Measurements from ENCODE around the gene TXNDC16. TPM values are rescaled to one million over a fixed set of nuclear protein-coding genes. Genes with fewer than 3 reads are reported as not detected.
"Not testable (repeated sequence)": the region's sequence is repeated elsewhere in the genome, so short reads cannot be mapped to it uniquely, and the experiment has no call there.

The TXNDC16 gene
- total RNA-seq, 1 donor = 9.8 TPM

GRCh38 chr14:52575858-52576257 lies 23.6 kb upstream of the TXNDC16 start:
- TF ChIP-seq CTCF (IDR thresholded peaks at IDR 0.05; ENCODE audit: extremely low read depth, low read depth, low read length) = no peak
- no peak for DNase-seq (ENCODE audit: insufficient read length, low spot score, missing footprints)
- H3K4me1 ChIP-seq (ENCODE audit: insufficient read depth, low read length) = no peaks in the 10 kb centered on the region
- H3K27ac ChIP-seq (ENCODE audit: low read depth, low read length) = no peak overlapping the region
- no peaks in the 10 kb centered on the region for H3K36me3 ChIP-seq (ENCODE audit: insufficient read depth, low read length)
- H3K79me2 ChIP-seq (ENCODE audit: insufficient read depth, low read length) = no peaks in the 10 kb centered on the region
- H2AFZ ChIP-seq (ENCODE audit: low read length) = no peak overlapping the region
- H3K9me3 ChIP-seq (ENCODE audit: low read depth, low read length) = no peaks in the 10 kb centered on the region
- H4K20me1 ChIP-seq (ENCODE audit: insufficient read depth, low read length) = no peaks in the 10 kb centered on the region
- H3K27me3 ChIP-seq (ENCODE audit: insufficient read depth, low read length) = no peaks in the 10 kb centered on the region
- H3K4me2 ChIP-seq (ENCODE audit: insufficient read depth, low read length) = no peak overlapping the region
- no peak overlapping the region for H3K4me3 ChIP-seq (ENCODE audit: insufficient read depth, low read length)

GRCh38 chr14:52568454-52568853 lies 16.1 kb upstream of the TXNDC16 start:
- not testable (repeated sequence) for DNase-seq (ENCODE audit: insufficient read length, low spot score, missing footprints); H2AFZ ChIP-seq (ENCODE audit: low read length); H3K4me3 ChIP-seq (ENCODE audit: insufficient read depth, low read length); H3K79me2 ChIP-seq (ENCODE audit: insufficient read depth, low read length); H3K36me3 ChIP-seq (ENCODE audit: insufficient read depth, low read length); H3K27me3 ChIP-seq (ENCODE audit: insufficient read depth, low read length); H3K9me3 ChIP-seq (ENCODE audit: low read depth, low read length); H4K20me1 ChIP-seq (ENCODE audit: insufficient read depth, low read length); H3K4me1 ChIP-seq (ENCODE audit: insufficient read depth, low read length); H3K27ac ChIP-seq (ENCODE audit: low read depth, low read length); H3K4me2 ChIP-seq (ENCODE audit: insufficient read depth, low read length)

- H2AFZ ChIP-seq (ENCODE audit: low read length) = no peak overlapping the region
- no peaks in the 10 kb centered on the region for H3K36me3 ChIP-seq (ENCODE audit: insufficient read depth, low read length)
- H3K4me1 ChIP-seq (ENCODE audit: insufficient read depth, low read length) = peaks cover 4% of the 10 kb centered on the region
- no peak overlapping the region for H3K4me3 ChIP-seq (ENCODE audit: insufficient read depth, low read length)
- DNase-seq (ENCODE audit: insufficient read length, low spot score, missing footprints) = peak; percentile 68
- H3K27ac ChIP-seq (ENCODE audit: low read depth, low read length) = no peak overlapping the region
- no peaks in the 10 kb centered on the region for H3K79me2 ChIP-seq (ENCODE audit: insufficient read depth, low read length)
- H3K9me3 ChIP-seq (ENCODE audit: low read depth, low read length) = no peaks in the 10 kb centered on the region
- no peaks in the 10 kb centered on the region for H4K20me1 ChIP-seq (ENCODE audit: insufficient read depth, low read length)
- H3K4me2 ChIP-seq (ENCODE audit: insufficient read depth, low read length) = no peak overlapping the region
- no peaks in the 10 kb centered on the region for H3K27me3 ChIP-seq (ENCODE audit: insufficient read depth, low read length)
- no peak for TF ChIP-seq CTCF (IDR thresholded peaks at IDR 0.05; ENCODE audit: extremely low read depth, low read depth, low read length)
Measured at GRCh38 chr14:52563120-52563519, 10.8 kb upstream of the TXNDC16 start.

- H3K9me3 ChIP-seq (ENCODE audit: low read depth, low read length) = no peaks in the 10 kb centered on the region
- H3K36me3 ChIP-seq (ENCODE audit: insufficient read depth, low read length) = no peaks in the 10 kb centered on the region
- no peak overlapping the region for H3K4me3 ChIP-seq (ENCODE audit: insufficient read depth, low read length)
- no peak for TF ChIP-seq CTCF (IDR thresholded peaks at IDR 0.05; ENCODE audit: extremely low read depth, low read depth, low read length)
- no peaks in the 10 kb centered on the region for H4K20me1 ChIP-seq (ENCODE audit: insufficient read depth, low read length)
- DNase-seq (ENCODE audit: insufficient read length, low spot score, missing footprints) = no peak
- no peak overlapping the region for H3K27ac ChIP-seq (ENCODE audit: low read depth, low read length)
- H3K27me3 ChIP-seq (ENCODE audit: insufficient read depth, low read length) = no peaks in the 10 kb centered on the region
- no peak overlapping the region for H2AFZ ChIP-seq (ENCODE audit: low read length)
- no peaks in the 10 kb centered on the region for H3K79me2 ChIP-seq (ENCODE audit: insufficient read depth, low read length)
- no peak overlapping the region for H3K4me2 ChIP-seq (ENCODE audit: insufficient read depth, low read length)
- H3K4me1 ChIP-seq (ENCODE audit: insufficient read depth, low read length) = peaks cover 9% of the 10 kb centered on the region
Measured at GRCh38 chr14:52558688-52559087, 6.4 kb upstream of the TXNDC16 start.

Measured in osteoblast (primary cell).